Caco-2 (cell line): ENCODE results near the gene ZNF425. TPM values are rescaled to one million over a fixed set of nuclear protein-coding genes. Genes with fewer than 3 reads are reported as not detected.

Source experiments
- BruUV-seq: library from RNA; stranded (reverse); fragments of 400-500 nt; replicated peaks from 2 replicates; lab custom pipeline; 2021; lab: Mats Ljungman, UMichigan
- CTCF ChIA-PET: fragments of 300-600 bp; sonication (Branson Sonifier 250); formaldehyde crosslinking; loops from one replicate; lab custom pipeline; 2022; ENCODE audit warnings: antibody characterized with exemption; lab: Charles Lee
- POLR2A ChIA-PET: fragments of 300-600 bp; sonication (Branson Sonifier 250); formaldehyde crosslinking; loops from one replicate; lab custom pipeline; 2022; ENCODE audit warnings: antibody characterized with exemption; lab: Charles Lee
- DNase-seq, 2 experiments: peaks; one replicate each; pipeline versions ENCODE4 v3.0.0 to v3.0.0-alpha.2; 2020 to 2022
- H3K27me3 ChIP-seq: replicated peaks from 2 replicates; pipeline ENCODE4 v1.6.0; 2011; ENCODE audit warnings: low read length; ENCODE audit not compliant: control insufficient read depth, insufficient read depth
- H3K36me3 ChIP-seq: 2 replicates; pipeline ENCODE4 v1.5.1; 2011; ENCODE audit warnings: low read length; ENCODE audit not compliant: control insufficient read depth, insufficient read depth
- H3K4me1 ChIP-seq: fragments of 250-450 bp; sonication (Bioruptor Pico); 2 replicates; pipeline ENCODE4 v1.5.1; 2020; ENCODE audit warnings: mild to moderate bottlenecking
- H3K4me3 ChIP-seq: 2 replicates; pipeline ENCODE4 v1.5.1; 2011; ENCODE audit warnings: low read depth, mild to moderate bottlenecking, control low read depth, low read length
- H3K9me3 ChIP-seq: fragments of 250-450 bp; sonication (Bioruptor Pico); 2 replicates; pipeline ENCODE4 v1.5.1; 2020; ENCODE audit warnings: mild to moderate bottlenecking, moderate library complexity
- H3K27ac Mint-ChIP-seq: one replicate; pipeline ENCODE4 v1.8.0; 2022; ENCODE audit warnings: mixed read lengths; ENCODE audit not compliant: unreplicated experiment
- H3K27me3 Mint-ChIP-seq: one replicate; pipeline ENCODE4 v1.8.0; 2022; ENCODE audit warnings: mixed read lengths; ENCODE audit not compliant: insufficient read depth, unreplicated experiment
- H3K36me3 Mint-ChIP-seq: one replicate; pipeline ENCODE4 v1.8.0; 2022; ENCODE audit warnings: mild to moderate bottlenecking, mixed read lengths; ENCODE audit not compliant: insufficient read depth, unreplicated experiment
- H3K4me1 Mint-ChIP-seq: one replicate; pipeline ENCODE4 v1.8.0; 2022; ENCODE audit warnings: low read depth, mixed read lengths; ENCODE audit not compliant: unreplicated experiment
- H3K4me3 Mint-ChIP-seq: one replicate; pipeline ENCODE4 v1.8.0; 2022; ENCODE audit warnings: mild to moderate bottlenecking, moderate library complexity, mixed read lengths; ENCODE audit not compliant: unreplicated experiment
- H3K9me3 Mint-ChIP-seq: one replicate; pipeline ENCODE4 v1.8.0; 2022; ENCODE audit warnings: mixed read lengths; ENCODE audit not compliant: unreplicated experiment
- intact Hi-C: fragments of 100-400 bp; cut with micrococcal nuclease; formaldehyde crosslinking; loops from one replicate; pipeline ENCODE4 v1.10.0; 2022; ENCODE audit not compliant: unreplicated experiment
- total RNA-seq: library from RNA; stranded (reverse); gene quantifications from 2 replicates; pipeline ENCODE4 v1.2.3, GENCODE V29; 2022
- TF ChIP-seq, protein P1 (sequence below), 2 experiments: fragments of 200-600 bp in 1 of 2; IDR thresholded peaks; 1 replicate in 1 of 2; 2 replicates in 1 of 2; pipeline versions ENCODE4 v1.5.1 to v1.8.0; 2011 to 2022; ENCODE audit warnings: antibody characterized with exemption in 1 of 2, control low read depth in 1 of 2, inconsistent platforms in 1 of 2, low read depth in 1 of 2, low read length in 1 of 2, mild to moderate bottlenecking in 1 of 2, moderate library complexity in 1 of 2; ENCODE audit not compliant: insufficient read depth in 1 of 2, severe bottlenecking in 1 of 2, unreplicated experiment in 1 of 2

Gene ZNF425
- total RNA-seq, 1 experiment from 2014 or later: 4.0 TPM

DNA sequence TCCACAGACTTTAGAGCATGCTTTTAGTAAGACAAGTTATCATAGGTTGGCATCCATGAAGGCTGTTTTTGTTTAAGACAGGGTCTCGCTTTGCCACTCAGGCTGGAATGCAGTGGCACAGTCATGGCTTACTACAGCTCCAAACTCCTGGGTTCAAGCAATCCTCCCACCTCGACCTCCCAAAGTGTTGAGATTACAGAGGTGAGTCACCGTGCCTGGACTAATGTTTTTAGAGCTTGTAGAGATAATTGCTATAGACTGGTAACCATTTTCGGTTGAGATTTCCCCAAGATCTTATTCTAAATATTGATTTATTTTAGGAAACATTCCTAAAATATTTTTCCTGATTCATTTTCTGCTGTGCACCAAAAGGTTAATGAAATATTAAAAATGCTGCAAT lies 15.8 kb upstream of the ZNF425 start:
- POLR2A ChIA-PET: no interaction called here
- H3K27me3 Mint-ChIP-seq: no peaks in the 10 kb centered on the region

DNA sequence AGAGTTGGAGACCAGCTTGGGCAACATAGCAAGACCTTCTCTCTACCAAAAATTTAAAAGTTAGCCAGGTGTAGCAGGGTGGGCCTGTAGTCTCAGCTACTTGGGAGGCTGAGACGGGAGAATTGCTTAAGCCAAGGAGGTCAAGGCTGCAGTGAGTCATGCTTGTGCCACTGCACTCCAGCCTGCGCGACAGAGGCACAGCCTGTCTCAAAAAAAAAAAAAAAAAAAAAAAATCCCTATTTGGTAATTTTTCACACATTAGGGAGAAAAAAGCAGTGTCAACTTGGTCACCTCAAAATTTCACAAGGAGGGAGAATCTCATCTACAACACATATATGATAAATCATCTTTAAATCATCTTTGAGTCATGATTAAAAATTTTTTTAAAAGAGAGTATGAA lies 14.7 kb upstream of the ZNF425 start:
- H3K4me3 ChIP-seq: no peak overlapping the region
- ChIA-PET CTCF (interaction anchor here (0.7 kb wide), 1 partner anchor 54 kb away, joined by 3 read pairs; no protein-coding TSS in a partner anchor), POLR2A (no interaction called here)
- Mint-ChIP-seq H3K36me3 (no peaks in the 10 kb centered on the region), H3K4me3 (no peak overlapping the region), H3K27me3 (no peaks in the 10 kb centered on the region), H3K9me3 (no peaks in the 10 kb centered on the region), H3K4me1 (peaks cover 8% of the 10 kb centered on the region), H3K27ac (no peak overlapping the region)
- no peaks in the 10 kb centered on the region for H3K27me3 ChIP-seq
- intact Hi-C loops: no loop called here
- no peaks in the 10 kb centered on the region for H3K9me3 ChIP-seq
- peaks cover 10% of the 10 kb centered on the region for H3K4me1 ChIP-seq
- TF ChIP-seq, protein P1, sequence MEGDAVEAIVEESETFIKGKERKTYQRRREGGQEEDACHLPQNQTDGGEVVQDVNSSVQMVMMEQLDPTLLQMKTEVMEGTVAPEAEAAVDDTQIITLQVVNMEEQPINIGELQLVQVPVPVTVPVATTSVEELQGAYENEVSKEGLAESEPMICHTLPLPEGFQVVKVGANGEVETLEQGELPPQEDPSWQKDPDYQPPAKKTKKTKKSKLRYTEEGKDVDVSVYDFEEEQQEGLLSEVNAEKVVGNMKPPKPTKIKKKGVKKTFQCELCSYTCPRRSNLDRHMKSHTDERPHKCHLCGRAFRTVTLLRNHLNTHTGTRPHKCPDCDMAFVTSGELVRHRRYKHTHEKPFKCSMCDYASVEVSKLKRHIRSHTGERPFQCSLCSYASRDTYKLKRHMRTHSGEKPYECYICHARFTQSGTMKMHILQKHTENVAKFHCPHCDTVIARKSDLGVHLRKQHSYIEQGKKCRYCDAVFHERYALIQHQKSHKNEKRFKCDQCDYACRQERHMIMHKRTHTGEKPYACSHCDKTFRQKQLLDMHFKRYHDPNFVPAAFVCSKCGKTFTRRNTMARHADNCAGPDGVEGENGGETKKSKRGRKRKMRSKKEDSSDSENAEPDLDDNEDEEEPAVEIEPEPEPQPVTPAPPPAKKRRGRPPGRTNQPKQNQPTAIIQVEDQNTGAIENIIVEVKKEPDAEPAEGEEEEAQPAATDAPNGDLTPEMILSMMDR (IDR thresholded peaks at IDR 0.05; ENCODE audit: insufficient read depth in 1 of 2, low read depth in 1 of 2, low read length in 1 of 2, severe bottlenecking in 1 of 2, unreplicated experiment in 1 of 2): no peak
- no peak for DNase-seq
- H3K36me3 ChIP-seq: no peaks in the 10 kb centered on the region
- BruUV-seq: no TSS peak

More for the DNA sequence above, 15.8 kb upstream of the ZNF425 start:
- Mint-ChIP-seq H3K36me3 (peaks cover 1% of the 10 kb centered on the region), H3K27ac (no peak overlapping the region), H3K4me3 (no peak overlapping the region), H3K4me1 (peaks cover 12% of the 10 kb centered on the region), H3K9me3 (no peaks in the 10 kb centered on the region)
- Histone ChIP-seq H3K4me1 (peaks cover 10% of the 10 kb centered on the region), H3K27me3 (no peaks in the 10 kb centered on the region), H3K36me3 (no peaks in the 10 kb centered on the region), H3K9me3 (no peaks in the 10 kb centered on the region), H3K4me3 (no peak overlapping the region)
- intact Hi-C loops: no loop called here
- TF ChIP-seq, protein P1 (IDR thresholded peaks at IDR 0.05; ENCODE audit: insufficient read depth in 1 of 2, low read depth in 1 of 2, low read length in 1 of 2, severe bottlenecking in 1 of 2, unreplicated experiment in 1 of 2): no peak
- no peak for DNase-seq
- CTCF ChIA-PET: interaction anchor here (0.7 kb wide), 1 partner anchor 18 kb away, joined by 3 read pairs; no protein-coding TSS in a partner anchor
- BruUV-seq: no TSS peak

DNA sequence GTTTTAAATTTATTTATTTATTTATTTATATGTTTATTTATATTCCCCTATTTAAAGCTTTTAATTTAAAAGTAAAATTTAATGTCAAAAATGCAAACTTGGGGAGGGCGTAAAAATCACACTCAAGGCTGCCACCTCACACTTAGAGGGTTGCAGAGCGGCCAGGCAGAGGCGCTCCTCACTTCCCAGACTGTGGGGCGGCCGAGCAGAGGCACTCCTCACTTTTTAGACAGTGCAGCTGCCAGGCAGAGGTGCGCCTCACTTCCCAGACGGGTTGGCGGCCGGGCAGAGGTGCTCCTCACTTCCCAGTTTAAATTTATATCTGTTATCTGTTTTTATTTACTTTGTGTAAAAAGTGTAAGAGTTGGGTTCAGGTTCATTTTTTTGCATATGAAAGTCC lies 10.0 kb upstream of the ZNF425 start:
- Mint-ChIP-seq H3K4me3 (no peak overlapping the region), H3K4me1 (no peaks in the 10 kb centered on the region), H3K27ac (no peak overlapping the region), H3K27me3 (no peaks in the 10 kb centered on the region), H3K9me3 (peaks cover under 1% of the 10 kb centered on the region), H3K36me3 (peaks cover 10% of the 10 kb centered on the region)
- no peak overlapping the region for H3K4me3 ChIP-seq
- no peaks in the 10 kb centered on the region for H3K36me3 ChIP-seq
- intact Hi-C loops: no loop called here
- no peaks in the 10 kb centered on the region for H3K4me1 ChIP-seq
- POLR2A ChIA-PET: no interaction called here
- H3K27me3 ChIP-seq: no peaks in the 10 kb centered on the region
- H3K9me3 ChIP-seq: peaks cover 8% of the 10 kb centered on the region
- CTCF ChIA-PET: interaction anchor here (1.1 kb wide), 1 partner anchor 10 kb away, joined by 3 read pairs; the partner anchor contains the start of gene ZNF425
- BruUV-seq: no TSS peak
- TF ChIP-seq, protein P1 (IDR thresholded peaks at IDR 0.05; ENCODE audit: insufficient read depth in 1 of 2, low read depth in 1 of 2, low read length in 1 of 2, severe bottlenecking in 1 of 2, unreplicated experiment in 1 of 2): no peak
- no peak for DNase-seq
